HepG2 (cell line): ENCODE results near the gene ARID3C.

Experiments used
- CENPT ChIP-seq: sonication (generic); formaldehyde crosslinking; IDR thresholded peaks from 2 replicates; pipeline ENCODE4 v1.8.0; 2022; ENCODE audit warnings: low read depth, mild to moderate bottlenecking, moderate library complexity, missing genetic modification reagents
- SMARCC2 ChIP-seq: fragments of 450-650 bp; IDR thresholded peaks from 2 replicates; pipeline ENCODE4 v1.6.1; 2017; ENCODE audit warnings: antibody characterized with exemption, mild to moderate bottlenecking
- XBP1 ChIP-seq: sonication (generic); formaldehyde crosslinking; IDR thresholded peaks from 2 replicates; pipeline ENCODE4 v1.5.0; 2020; ENCODE audit warnings: missing genetic modification reagents
- TF ChIP-seq, protein P1 (sequence below): sonication (generic); formaldehyde crosslinking; IDR thresholded peaks from 2 replicates; pipeline ENCODE4 v1.8.0; 2022; ENCODE audit warnings: mild to moderate bottlenecking, missing genetic modification reagents, moderate library complexity

DNA sequence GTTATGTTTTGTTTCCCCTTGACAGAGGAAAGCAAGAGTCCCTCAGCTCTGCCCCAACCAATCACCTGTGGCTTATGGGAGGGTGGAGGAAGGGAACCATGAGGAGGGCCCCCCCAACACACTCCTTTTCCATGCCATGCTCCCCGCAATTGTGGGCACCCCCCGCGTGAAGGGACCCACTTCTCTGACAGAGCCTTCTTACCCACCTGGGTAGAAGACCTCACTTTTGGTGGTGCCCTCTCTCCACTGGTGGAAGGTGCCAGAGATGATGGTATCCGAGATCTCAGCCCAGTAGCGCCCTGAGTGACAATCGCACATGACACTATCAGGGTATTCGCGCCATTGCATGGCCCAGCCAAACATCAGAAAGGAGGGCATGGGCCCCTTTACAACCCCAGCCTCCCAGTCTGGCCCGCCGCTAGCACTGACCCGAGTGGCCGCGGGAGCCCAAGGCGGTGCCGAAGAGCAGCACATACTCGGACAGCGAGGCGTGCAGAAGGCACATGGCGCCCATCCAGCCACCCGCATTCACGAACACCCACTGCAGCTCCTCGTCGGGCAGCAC, 8.0 kb upstream of the ARID3C start:
- TF ChIP-seq, protein P1, sequence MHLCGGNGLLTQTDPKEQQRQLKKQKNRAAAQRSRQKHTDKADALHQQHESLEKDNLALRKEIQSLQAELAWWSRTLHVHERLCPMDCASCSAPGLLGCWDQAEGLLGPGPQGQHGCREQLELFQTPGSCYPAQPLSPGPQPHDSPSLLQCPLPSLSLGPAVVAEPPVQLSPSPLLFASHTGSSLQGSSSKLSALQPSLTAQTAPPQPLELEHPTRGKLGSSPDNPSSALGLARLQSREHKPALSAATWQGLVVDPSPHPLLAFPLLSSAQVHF (CRISPR knock-in tag) = no peak
- TF ChIP-seq SMARCC2 (no peak), XBP1 (no peak), CENPT (CRISPR knock-in tag) (peak; percentile 75; the same call in 1 of the 2 replicates)
